Effector memory CD4-positive, alpha-beta T cell (primary cell): ENCODE measurements around the gene KMO.

Source experiments
- DNase-seq, 3 donors: peaks; one replicate each; pipeline ENCODE4 v3.0.0-alpha.2; 2020
- H3K27ac ChIP-seq: 2 replicates; pipeline ENCODE4 v1.7.0; 2013; ENCODE audit warnings: mild to moderate bottlenecking, low read length, moderate library complexity; ENCODE audit not compliant: insufficient read depth, poor library complexity, severe bottlenecking
- H3K27me3 ChIP-seq: replicated peaks from 2 replicates; pipeline ENCODE4 v1.7.0; 2013; ENCODE audit warnings: mild to moderate bottlenecking, low read length; ENCODE audit not compliant: insufficient read depth, control insufficient read depth, poor library complexity, severe bottlenecking
- H3K36me3 ChIP-seq: 2 replicates; pipeline ENCODE4 v1.7.0; 2013; ENCODE audit warnings: mild to moderate bottlenecking, low read length, moderate library complexity; ENCODE audit not compliant: control insufficient read depth, insufficient read depth
- H3K4me1 ChIP-seq: 2 replicates; pipeline ENCODE4 v1.7.0; 2013; ENCODE audit warnings: low read length, mild to moderate bottlenecking; ENCODE audit not compliant: control insufficient read depth, insufficient read depth, poor library complexity, severe bottlenecking
- H3K4me3 ChIP-seq: 2 replicates; pipeline ENCODE4 v1.7.0; 2013; ENCODE audit warnings: low read length, low read depth, mild to moderate bottlenecking; ENCODE audit not compliant: insufficient read depth, poor library complexity, severe bottlenecking
- H3K9me3 ChIP-seq: 2 replicates; pipeline ENCODE4 v1.7.0; 2013; ENCODE audit warnings: mild to moderate bottlenecking, low read length, moderate library complexity; ENCODE audit not compliant: control insufficient read depth

KMO gene

DNA sequence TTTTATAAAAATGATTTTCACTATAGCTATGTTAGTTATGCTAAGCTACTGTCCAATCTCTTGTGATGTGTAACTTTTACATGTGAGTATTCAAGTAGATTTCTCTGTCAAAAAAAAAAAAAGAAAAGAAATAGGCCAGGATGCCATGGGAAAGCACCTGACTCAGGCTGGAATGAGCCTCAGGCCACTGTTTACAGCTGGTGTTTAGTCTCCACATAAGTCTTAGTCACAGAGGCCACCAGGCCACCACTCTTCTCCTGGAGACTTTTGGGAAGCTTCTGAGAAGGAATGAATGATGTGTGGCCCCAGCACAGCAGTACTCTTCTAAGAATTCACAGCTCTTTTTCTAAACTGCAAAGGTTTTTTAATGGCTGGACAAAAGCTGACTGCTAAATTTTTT, 59.1 kb downstream of the KMO start:
- no peak overlapping the region for H3K27ac ChIP-seq
- no peak overlapping the region for H3K4me3 ChIP-seq
- H3K9me3 ChIP-seq = no peaks in the 10 kb centered on the region
- H3K27me3 ChIP-seq = no peaks in the 10 kb centered on the region
- H3K4me1 ChIP-seq = no peaks in the 10 kb centered on the region
- no peaks in the 10 kb centered on the region for H3K36me3 ChIP-seq
- no peak for DNase-seq

- no peaks in the 10 kb centered on the region for H3K4me1 ChIP-seq
- no peak overlapping the region for H3K4me3 ChIP-seq
- no peaks in the 10 kb centered on the region for H3K27me3 ChIP-seq
- H3K27ac ChIP-seq = no peak overlapping the region
- DNase-seq = no peak
- no peaks in the 10 kb centered on the region for H3K36me3 ChIP-seq
- no peaks in the 10 kb centered on the region for H3K9me3 ChIP-seq
Observed at GRCh38 chr1:241591736-241592135, 59.6 kb downstream of the KMO start.

- no peak for DNase-seq
- H3K27me3 ChIP-seq = no peaks in the 10 kb centered on the region
- H3K4me1 ChIP-seq = no peaks in the 10 kb centered on the region
- no peak overlapping the region for H3K4me3 ChIP-seq
- H3K27ac ChIP-seq = no peak overlapping the region
- H3K9me3 ChIP-seq = no peaks in the 10 kb centered on the region
- H3K36me3 ChIP-seq = no peaks in the 10 kb centered on the region
Observed at GRCh38 chr1:241592273-241592958, 60.2 kb downstream of the KMO start.

- Histone ChIP-seq H3K9me3 (no peaks in the 10 kb centered on the region), H3K4me1 (no peaks in the 10 kb centered on the region), H3K27ac (no peak overlapping the region), H3K36me3 (no peaks in the 10 kb centered on the region), H3K27me3 (no peaks in the 10 kb centered on the region), H3K4me3 (no peak overlapping the region)
- no peak for DNase-seq
Observed at GRCh38 chr1:241593186-241593585, 61.0 kb downstream of the KMO start.

- DNase-seq = no peak
- no peaks in the 10 kb centered on the region for H3K9me3 ChIP-seq
- H3K4me1 ChIP-seq = no peaks in the 10 kb centered on the region
- H3K36me3 ChIP-seq = no peaks in the 10 kb centered on the region
- no peak overlapping the region for H3K4me3 ChIP-seq
- no peak overlapping the region for H3K27ac ChIP-seq
- no peaks in the 10 kb centered on the region for H3K27me3 ChIP-seq
Observed at GRCh38 chr1:241596633-241597032, 64.5 kb downstream of the KMO start.

DNA sequence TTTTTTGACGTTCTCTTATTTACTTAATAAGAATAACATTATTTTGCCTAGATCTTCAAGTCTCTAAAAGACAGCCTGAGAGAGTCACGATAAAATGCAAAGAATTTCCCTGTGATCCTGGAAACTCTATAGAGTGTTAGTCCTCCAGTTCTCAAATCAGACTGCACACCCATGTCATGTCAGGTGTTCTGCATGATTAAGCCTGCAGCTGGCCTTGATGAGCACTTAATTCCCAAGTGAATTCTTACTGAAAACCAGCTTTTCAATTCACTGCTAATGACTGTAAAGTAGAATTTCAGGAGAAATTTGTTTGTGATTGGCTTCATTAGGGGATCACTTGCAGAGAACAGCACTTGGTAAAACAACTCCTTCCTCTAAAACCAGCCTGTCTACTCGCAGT, 66.1 kb downstream of the KMO start:
- H3K9me3 ChIP-seq = no peaks in the 10 kb centered on the region
- H3K27me3 ChIP-seq = no peaks in the 10 kb centered on the region
- no peak for DNase-seq
- H3K36me3 ChIP-seq = no peaks in the 10 kb centered on the region
- no peak overlapping the region for H3K4me3 ChIP-seq
- no peaks in the 10 kb centered on the region for H3K4me1 ChIP-seq
- no peak overlapping the region for H3K27ac ChIP-seq

GRCh38 chr1:241600496-241600901, 68.3 kb downstream of the KMO start:
- no peaks in the 10 kb centered on the region for H3K27me3 ChIP-seq
- no peak overlapping the region for H3K27ac ChIP-seq
- H3K4me3 ChIP-seq = no peak overlapping the region

GRCh38 chr1:241603731-241604245, 71.6 kb downstream of the KMO start:
- H3K4me1 ChIP-seq = no peaks in the 10 kb centered on the region
- H3K4me3 ChIP-seq = no peak overlapping the region
- no peak for DNase-seq
- no peaks in the 10 kb centered on the region for H3K27me3 ChIP-seq
- no peaks in the 10 kb centered on the region for H3K9me3 ChIP-seq
- H3K27ac ChIP-seq = no peak overlapping the region
- no peaks in the 10 kb centered on the region for H3K36me3 ChIP-seq

More at GRCh38 chr1:241600496-241600901, 68.3 kb downstream of the KMO start:
- Histone ChIP-seq H3K36me3 (no peaks in the 10 kb centered on the region), H3K9me3 (no peaks in the 10 kb centered on the region), H3K4me1 (no peaks in the 10 kb centered on the region)
- no peak for DNase-seq

- no peak overlapping the region for H3K4me3 ChIP-seq
- no peak overlapping the region for H3K27ac ChIP-seq
- DNase-seq = no peak
- H3K27me3 ChIP-seq = no peaks in the 10 kb centered on the region
- H3K36me3 ChIP-seq = no peaks in the 10 kb centered on the region
- H3K4me1 ChIP-seq = no peaks in the 10 kb centered on the region
- no peaks in the 10 kb centered on the region for H3K9me3 ChIP-seq
Observed at GRCh38 chr1:241605146-241605805, 73.1 kb downstream of the KMO start.

DNA sequence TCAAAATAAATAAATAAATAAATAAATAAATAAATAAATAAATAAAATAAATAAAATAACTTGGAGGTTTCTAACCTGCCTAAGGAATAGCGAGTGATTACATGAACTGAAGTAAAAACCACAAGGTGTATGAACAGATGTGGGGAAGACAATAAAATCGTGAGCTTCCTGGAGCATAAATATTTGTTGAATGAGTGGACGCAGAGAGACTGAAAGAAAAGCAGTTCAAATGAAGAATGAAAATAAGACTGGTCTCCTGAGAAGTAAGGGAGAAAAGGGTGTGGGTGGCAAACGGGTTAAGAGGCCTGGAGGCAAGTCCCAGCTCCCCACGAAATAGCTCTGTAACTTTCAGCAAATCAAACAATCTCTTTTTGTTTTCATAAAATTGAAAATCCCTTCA, 74.4 kb downstream of the KMO start:
- H3K27me3 ChIP-seq = no peaks in the 10 kb centered on the region
- H3K27ac ChIP-seq = no peak overlapping the region
- H3K4me3 ChIP-seq = no peak overlapping the region
- H3K4me1 ChIP-seq = no peaks in the 10 kb centered on the region
- no peaks in the 10 kb centered on the region for H3K9me3 ChIP-seq
- no peak for DNase-seq
- H3K36me3 ChIP-seq = no peaks in the 10 kb centered on the region
